ENCODE data around the gene TRIM72.
"Not testable (repeated sequence)": the region's sequence is repeated elsewhere in the genome, so short reads cannot be mapped to it uniquely, and the experiment has no call there.

TRIM72 gene, protein sequence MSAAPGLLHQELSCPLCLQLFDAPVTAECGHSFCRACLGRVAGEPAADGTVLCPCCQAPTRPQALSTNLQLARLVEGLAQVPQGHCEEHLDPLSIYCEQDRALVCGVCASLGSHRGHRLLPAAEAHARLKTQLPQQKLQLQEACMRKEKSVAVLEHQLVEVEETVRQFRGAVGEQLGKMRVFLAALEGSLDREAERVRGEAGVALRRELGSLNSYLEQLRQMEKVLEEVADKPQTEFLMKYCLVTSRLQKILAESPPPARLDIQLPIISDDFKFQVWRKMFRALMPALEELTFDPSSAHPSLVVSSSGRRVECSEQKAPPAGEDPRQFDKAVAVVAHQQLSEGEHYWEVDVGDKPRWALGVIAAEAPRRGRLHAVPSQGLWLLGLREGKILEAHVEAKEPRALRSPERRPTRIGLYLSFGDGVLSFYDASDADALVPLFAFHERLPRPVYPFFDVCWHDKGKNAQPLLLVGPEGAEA

DNA sequence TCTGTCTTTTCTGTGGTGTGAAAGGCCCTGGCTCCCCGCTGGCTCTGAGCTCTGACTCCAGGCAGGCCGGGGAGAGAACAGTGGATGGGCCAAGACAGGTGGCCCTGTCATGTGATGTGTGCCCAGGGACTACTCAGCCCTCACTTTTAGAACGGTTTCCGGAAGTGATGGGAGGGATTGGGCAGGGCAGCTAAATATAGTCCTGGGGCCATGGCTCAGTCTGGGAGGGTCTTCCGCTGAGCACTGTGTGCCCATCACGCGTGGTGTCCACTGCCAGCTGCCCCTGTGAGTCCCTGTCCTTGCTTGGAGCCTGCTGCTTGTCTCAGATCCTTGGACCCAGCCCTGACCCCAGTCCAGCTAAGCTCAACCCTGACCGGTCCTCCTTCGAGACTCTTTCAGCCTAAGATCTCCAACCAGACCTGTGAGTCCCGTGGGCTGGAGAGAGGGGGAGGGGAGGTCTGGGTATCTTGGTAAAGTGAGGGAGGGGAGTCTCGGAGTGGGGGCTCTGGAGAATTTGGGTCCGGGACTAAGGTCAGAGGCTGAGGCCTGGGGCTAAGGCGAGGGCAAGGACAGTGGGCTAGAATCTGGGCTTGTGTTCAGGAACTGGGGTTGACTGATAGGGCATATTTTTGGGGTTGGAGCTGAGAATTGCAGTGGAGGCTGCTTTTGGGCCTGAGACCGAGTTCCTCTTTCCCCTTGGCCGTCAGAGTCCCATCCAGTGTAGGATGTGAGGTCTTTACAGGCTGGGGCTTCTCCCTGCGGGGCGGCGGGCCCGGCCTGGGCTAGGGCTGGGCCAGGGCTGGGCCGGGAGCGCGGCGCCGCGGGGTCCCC is at the start of gene TRIM72:
Gene TRIM72 (plus strand): TSS at position 243 of the 831 bp plus-strand sequence. CDS start 620 bp downstream, outside the sequence.
- no peak for DNase-seq

DNA sequence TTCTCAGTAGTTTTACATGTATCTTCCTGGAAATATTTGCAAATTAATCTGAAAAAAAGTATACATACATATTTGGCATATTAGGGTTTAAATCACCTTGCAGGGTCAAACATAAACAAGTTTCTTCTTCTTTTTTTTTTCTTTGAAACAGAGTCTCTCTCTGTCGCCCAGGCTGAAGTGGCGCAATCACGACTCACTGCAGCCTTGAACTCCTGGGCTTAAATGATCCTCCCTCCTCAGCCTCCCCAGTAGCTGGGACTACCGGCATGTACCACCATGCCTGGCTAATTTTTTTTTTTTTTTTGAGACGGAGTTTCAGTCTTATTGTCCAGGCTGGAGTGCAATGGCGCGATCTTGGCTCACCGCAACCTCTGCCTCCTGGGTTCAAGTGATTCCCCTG is 46.6 kb upstream of the TRIM72 start:
- DNase-seq, result no peak

DNA sequence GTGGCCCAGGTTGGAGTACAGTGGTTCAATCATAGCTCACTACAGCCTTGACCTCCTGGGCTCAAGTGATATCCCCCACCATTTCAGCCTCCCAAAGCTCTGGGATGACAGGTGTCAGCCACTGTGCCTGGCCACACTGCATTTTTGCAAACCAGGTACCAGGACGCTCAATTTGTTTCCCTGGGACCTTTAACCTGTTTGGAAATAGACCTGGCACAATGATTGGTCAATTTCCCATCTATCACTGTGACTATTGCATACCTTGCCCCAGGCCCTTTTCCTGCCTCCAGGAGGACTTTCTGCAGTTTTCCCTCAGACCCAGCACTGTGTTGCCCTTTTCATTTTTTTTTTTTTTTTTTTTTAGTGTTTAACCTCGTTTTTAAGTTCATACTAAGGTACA is 45.1 kb upstream of the TRIM72 start:
- no peak for DNase-seq

DNA sequence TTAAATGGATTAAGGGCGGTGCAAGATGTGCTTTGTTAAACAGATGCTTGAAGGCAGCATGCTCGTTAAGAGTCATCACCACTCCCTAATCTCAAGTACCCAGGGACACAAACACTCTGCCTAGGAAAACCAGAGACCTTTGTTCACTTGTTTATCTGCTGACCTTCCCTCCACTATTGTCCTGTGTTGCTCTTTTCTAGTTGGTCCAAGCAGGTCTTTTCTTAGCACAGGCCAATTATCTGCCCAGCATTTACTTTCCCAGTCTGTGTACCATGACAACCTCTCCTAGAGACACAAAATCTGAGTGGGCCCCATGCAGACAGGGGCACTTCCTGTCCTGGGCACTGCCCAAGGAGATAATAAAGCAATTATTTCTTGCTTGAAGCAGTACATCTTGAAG is 43.9 kb upstream of the TRIM72 start:
- not testable (repeated sequence) for DNase-seq

DNA sequence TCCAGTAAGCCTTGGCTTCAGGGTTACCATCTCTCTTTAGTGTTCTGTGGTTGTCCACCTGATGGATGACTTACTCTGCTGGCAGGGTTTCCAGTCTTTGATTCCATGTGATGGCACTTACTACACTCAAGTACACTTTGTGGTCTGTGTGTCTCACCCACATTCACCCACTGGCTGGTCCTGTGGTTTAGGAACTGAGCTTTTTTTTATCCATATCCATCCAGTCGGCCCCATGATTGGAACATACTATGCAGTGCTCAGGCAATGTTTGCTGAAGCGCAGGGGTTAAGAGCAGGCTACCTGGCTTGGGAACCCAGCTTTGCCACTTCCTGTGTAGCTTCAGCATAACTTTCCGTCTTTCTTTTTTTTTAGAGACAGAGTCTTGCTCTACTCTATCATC is 36.8 kb upstream of the TRIM72 start:
- DNase-seq, result no peak

DNA sequence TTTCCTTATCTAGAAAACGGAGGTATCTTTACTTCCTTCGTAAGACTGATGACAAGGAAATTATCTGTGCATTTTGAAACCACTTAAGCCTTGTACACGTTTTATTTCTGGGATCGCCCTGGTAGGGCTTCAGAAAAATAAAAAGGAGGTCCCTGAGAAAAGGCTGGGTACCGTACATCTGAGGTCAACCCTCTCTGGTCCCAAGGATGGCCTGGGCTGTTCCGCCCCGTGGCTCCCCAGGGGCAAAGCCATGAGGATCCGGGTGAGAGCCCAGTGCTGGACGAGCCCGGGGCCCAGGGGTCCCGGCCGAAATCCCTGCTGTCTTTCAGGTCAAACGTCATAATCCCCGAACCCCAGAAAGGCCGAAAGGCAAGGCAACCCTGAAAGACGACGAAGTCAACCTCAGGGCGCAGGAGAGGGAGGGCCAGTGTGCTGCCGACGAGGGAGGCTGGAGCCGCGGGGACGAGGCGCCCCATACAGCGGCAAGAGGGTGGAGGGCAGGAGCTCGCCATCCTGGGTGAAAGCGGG is 34.6 kb upstream of the TRIM72 start:
- no peak for DNase-seq

DNA sequence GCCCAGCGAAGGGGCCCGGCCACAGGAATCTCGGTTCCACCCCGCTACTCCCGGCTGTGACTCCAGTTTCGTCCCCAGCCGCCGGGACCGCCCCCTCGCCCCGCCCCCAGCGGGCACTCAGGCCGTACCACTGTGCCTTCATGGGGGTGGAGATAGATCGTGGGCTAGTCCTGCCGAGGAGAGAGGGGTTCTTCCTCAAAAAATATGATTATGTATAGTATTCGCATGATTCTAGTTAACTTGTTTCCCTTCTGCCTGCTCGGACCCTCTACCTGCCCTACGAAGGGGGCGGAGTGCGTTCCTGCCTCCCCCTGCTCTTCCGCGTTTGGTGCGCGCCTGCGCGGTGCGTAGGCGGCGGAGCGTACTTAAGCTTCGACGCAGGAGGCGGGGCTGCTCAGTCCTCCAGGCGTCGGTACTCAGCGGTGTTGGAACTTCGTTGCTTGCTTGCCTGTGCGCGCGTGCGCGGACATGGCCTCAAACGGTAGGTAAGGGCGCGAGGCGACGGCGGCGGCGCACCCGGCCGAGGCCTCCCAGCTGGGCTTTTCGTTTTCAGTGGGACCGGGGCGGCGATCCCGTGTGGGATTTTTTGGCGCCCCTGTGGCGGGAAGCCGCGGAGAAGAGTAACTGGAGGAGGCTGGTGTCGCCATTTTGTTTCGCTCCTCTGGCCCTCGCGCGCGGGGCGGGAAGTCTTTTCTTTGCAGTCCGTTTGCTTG is 34.0 kb upstream of the TRIM72 start, which contains the start of gene FUS:
Gene FUS (plus strand): TSS at position 393 of the 713 bp plus-strand sequence. CDS start 76 bp downstream, at position 469.
- DNase-seq, result peak; percentile 78

DNA sequence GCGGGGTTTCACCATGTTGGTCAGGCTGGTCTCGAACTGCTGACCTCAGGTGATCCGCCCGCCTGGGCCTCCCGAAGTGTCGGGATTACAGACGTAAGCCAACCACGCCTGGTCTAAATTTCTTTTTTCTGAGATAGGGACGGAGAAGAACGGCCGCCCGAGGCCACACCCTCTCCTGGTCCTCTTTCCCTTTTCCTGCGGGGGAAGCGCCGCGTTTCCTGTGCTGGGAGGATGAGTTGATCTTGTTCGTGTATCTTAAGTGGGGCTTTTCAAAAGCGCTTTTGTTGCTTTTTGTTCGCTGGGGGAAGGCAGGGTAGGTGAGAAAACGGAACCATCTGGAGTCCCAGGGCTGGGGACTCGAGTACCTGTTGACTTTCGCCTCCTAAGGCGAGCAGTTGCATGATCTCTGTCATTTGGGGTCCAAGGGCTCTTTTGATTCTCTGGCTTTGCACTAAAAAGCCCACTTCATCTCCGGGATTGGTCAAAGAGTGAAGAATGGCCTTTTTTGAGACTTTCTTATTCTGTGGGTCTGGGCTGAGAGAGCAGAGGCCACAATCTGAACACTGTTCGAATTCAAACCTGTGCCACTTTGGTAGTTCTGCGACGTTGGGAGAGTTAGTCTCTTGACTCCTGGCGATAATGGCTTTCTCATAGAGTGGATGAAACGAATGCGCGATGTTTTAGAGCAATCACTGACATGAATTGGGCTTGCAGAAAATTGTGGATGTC is 32.7 kb upstream of the TRIM72 start:
- DNase-seq, result no peak

DNA sequence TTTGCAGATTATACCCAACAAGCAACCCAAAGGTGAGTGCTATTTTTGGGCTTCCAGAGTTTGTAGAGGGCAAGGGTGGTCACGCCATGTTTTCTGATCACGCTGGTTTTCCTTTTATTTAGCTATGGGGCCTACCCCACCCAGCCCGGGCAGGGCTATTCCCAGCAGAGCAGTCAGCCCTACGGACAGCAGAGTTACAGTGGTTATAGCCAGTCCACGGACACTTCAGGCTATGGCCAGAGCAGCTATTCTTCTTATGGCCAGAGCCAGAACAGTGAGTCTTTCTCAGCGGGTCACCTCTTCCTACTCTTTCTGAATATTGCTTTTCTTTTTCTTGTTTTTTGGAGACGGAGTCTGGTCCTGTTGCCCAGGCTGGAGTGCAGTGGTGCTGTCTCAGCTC is 31.5 kb upstream of the TRIM72 start:
- no peak for DNase-seq

DNA sequence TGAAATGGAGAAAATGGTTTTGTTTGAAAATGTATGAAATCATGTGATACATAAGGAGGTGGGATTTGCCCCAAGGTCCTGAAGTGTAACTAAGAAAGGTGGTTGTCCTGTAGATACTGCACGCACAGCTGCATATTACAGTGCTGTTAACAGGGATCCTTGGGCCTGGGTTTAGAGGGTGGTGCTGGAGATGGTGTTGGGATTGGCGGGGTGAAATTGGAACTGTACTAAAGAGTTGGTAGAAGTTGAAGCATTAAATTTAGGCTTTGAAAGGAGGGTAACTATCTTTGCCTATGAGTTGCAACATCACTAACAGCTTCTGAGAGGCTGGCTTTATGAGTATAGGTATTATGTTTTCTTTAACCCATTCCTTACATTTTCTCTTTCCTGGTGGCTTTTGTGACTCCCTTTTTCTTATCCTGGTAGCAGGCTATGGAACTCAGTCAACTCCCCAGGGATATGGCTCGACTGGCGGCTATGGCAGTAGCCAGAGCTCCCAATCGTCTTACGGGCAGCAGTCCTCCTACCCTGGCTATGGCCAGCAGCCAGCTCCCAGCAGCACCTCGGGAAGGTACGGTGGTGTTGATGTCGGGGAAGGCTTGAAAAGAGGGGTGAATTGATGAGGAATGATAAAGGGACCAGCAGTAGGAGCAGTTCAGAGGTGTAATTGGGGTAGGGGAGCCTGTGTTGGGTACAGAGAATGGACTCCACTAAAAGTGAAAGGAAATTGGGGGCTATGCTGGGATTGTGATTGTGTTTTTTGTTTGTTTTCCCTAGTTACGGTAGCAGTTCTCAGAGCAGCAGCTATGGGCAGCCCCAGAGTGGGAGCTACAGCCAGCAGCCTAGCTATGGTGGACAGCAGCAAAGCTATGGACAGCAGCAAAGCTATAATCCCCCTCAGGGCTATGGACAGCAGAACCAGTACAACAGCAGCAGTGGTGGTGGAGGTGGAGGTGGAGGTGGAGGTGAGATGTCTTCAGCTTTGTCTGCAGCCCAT is 30.2 kb upstream of the TRIM72 start:
- DNase-seq, result no peak

DNA sequence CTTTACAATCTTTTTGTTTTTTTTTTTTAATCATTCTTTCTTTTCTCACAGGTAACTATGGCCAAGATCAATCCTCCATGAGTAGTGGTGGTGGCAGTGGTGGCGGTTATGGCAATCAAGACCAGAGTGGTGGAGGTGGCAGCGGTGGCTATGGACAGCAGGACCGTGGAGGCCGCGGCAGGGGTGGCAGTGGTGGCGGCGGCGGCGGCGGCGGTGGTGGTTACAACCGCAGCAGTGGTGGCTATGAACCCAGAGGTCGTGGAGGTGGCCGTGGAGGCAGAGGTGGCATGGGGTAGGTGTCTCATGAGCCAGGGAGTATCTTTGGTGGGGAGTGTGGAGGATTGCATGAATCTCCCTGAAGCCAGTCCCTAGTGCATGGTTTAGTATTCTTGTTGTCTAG is 29.0 kb upstream of the TRIM72 start:
- no peak for DNase-seq

DNA sequence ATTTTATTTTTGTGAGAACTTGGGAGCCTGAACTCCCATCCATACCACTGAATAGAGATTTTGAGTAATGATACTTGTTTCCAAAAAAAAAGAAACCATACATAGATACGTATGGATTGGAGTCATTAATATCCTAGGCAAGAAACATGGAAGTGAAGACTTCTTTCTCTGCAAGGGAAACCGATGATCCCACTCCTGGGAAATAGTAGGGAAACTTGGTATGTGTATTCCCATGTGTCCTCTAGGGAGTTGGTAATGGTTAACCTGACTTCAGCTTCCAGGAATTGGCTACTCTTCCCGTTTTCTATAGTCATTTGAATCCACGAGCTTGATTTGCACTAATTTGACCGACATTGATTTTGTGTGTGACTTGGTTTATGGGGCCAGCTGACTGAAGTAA is 28.6 kb upstream of the TRIM72 start:
- DNase-seq, result no peak

DNA sequence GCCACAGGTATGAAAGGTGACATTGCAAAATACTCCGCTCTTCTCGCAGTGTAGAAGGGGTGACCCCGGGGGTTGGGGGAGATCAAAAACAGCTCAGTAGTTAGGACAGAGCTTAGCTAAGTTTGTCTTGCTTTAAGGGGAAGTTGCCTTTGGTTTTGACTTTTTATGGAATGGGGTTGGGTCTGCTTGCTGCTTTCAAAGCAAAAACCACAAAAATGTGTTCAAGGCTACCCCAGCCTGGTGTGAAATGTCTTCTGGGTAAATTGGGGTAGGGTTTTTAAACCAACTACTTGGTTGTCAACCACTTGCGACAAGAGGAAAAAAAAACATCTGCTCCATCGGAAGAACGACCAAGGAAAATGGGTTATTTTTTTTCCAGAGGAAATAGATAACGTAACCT is 27.7 kb upstream of the TRIM72 start:
- DNase-seq, result no peak

DNA sequence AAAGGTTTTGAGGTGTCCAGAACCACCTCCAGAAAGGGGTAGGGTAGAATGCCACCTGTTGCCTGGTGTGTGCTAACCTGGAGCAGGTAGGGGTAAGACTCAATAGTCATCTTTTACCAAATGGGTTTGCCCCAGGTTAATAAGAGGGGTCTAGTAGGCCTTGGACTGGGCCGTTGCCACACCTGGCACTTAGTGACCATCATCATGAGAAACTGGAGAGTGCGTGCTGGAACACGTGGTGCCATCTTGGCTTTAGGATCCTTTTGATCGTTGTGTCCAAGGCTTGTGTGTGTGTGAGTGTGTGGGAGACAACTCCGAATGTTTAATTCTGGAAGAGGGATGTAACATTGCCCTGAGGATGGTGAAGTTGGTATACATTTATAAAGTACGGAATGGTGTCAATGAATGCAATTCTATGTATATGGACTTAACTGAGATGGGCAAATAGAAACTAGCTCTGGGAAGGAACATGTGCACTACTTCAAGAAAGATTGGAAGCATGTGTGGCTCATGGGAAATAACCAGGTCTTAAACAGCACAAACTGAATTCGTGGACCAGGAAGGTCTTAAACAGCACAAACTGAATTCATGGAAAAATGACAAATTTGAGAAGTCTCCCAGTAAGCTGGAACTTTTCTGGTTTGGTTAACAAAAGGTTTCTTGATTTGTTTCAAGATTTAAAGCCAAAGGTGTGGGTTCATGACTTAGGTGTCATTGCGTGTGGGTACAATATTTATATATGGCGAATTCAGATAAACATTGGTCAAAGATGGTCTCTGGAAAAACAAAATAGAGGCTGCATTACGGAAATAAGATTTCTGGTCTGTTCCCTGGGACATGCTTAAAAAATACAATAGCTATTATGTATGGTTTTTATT is 26.8 kb upstream of the TRIM72 start:
- no peak for DNase-seq

DNA sequence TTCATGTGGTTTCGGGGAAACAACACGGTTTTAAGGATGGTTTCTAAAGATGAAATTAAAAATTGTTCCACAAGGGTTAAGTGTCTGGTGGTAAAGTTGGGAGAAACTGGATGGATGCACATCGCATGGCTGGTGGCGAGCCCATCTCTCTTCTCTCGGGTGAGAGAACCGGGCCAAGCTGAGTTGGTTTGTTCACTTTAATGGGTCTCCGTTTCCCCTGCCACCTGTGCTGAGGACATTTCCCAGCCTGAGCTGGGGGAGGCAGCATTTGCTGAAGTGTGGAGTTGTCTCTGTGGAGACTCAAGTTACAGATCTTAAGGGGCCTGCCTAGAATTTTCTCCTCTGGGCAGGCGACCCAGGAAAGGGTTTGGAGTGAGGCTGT is 26.1 kb upstream of the TRIM72 start:
- no peak for DNase-seq

DNA sequence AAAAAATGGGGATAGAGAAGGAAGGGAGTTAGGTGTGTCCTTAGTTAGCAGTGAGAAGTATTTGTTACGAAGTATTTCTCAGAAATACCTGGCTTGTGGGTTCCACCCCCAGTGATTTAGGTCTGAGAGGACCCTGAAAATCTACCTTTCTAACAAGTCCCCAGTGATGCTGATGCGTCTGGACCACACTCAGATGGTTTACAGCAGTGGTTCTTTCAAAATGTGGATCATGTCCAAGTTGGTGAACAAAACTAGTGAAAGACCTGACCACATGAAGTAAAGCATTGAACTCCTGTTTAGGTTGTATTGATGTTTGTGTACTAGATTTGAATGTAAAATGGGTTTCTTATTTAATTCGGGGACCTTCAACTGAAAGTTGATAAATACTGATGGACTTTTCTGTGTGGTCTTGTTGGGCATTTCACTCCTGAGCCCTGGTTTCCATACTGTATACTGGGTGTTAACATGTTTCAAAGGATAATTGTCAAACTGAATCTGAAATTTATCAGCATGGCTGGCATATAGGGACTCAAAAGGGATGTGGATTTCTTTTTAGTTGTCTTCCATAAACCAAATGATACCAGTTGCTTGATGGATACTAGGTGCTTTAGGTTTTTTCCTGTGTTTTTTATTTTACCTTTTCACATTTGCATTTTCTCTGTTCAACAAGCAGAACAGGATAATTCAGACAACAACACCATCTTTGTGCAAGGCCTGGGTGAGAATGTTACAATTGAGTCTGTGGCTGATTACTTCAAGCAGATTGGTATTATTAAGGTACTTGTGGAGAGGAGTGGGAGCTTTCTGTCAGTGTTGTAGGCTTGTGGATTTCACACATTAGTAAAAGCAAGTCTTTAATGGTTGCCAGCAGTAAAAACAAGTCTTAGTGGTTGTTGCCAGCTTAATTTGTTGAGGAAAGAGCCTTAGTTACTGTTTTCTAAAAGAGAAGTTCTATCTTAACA is 25.2 kb upstream of the TRIM72 start:
- DNase-seq, result no peak

DNA sequence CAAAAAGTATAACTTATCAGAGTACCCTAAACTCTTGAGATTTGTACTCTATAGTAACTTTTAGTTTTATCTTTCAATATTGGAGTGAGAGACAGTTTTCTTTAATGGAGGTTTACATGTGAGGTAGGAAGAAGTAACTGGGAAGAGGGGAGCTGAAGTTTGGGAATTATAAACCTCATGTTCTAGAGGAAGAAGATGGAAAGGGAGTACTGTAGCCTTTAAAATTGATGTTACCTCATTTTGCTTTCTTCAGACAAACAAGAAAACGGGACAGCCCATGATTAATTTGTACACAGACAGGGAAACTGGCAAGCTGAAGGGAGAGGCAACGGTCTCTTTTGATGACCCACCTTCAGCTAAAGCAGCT is 24.5 kb upstream of the TRIM72 start:
- no peak for DNase-seq

DNA sequence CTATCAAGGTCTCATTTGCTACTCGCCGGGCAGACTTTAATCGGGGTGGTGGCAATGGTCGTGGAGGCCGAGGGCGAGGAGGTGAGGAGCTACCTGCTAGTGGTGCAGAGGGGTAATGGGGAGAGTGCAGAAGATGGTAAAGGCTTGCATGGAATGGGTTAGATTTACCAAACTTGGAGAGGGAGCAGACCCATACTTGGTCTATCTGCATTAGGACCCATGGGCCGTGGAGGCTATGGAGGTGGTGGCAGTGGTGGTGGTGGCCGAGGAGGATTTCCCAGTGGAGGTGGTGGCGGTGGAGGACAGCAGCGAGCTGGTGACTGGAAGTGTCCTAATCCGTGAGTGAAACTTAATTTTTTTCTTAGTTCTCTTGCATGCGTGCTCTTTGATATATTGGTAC is 23.9 kb upstream of the TRIM72 start:
- DNase-seq, result no peak

All from NCI-H446 treated with DMSO at 0.1 percent for 48 hours (cell line).